CD4-positive, CD25-positive, alpha-beta regulatory T cell (primary cell): ENCODE results near the gene FBXO21. TPM values are rescaled to one million over a fixed set of nuclear protein-coding genes. Genes with fewer than 3 reads are reported as not detected.

Source experiments
- ATAC-seq, 2 donors: fragments of 150-1000 bp; cut with Tn5 transposase; one replicate each; pipeline ENCODE4 v1.10.0; 2021; ENCODE audit warnings: low read depth in 2 of 2, moderate number of reproducible peaks in 2 of 2, moderate library complexity in 1 of 2
- DNase-seq, 3 donors: peaks; one replicate each; pipeline versions ENCODE4 v3.0.0 to v3.0.0-alpha.2; 2012 to 2022; ENCODE audit warnings: mixed read lengths in 1 of 3
- H3K27ac ChIP-seq: one replicate; pipeline ENCODE4 v1.7.0; 2013; ENCODE audit warnings: mild to moderate bottlenecking, low read length; ENCODE audit not compliant: insufficient read depth, poor library complexity, severe bottlenecking
- H3K27me3 ChIP-seq: one replicate; pipeline ENCODE4 v1.7.0; 2013; ENCODE audit warnings: low read length; ENCODE audit not compliant: control insufficient read depth, insufficient read depth
- H3K36me3 ChIP-seq: one replicate; pipeline ENCODE4 v1.7.0; 2013; ENCODE audit warnings: mild to moderate bottlenecking, low read length, moderate library complexity; ENCODE audit not compliant: control insufficient read depth, insufficient read depth
- H3K4me1 ChIP-seq: 2 replicates; pipeline ENCODE4 v1.7.0; 2013; ENCODE audit warnings: mild to moderate bottlenecking, low read length; ENCODE audit not compliant: insufficient read depth, control insufficient read depth, poor library complexity, severe bottlenecking
- H3K4me3 ChIP-seq: one replicate; pipeline ENCODE4 v1.7.0; 2013; ENCODE audit warnings: low read depth, mild to moderate bottlenecking, low read length, moderate library complexity
- H3K9me3 ChIP-seq, 2 experiments: 1 replicate in 1 of 2; 2 replicates in 1 of 2; pipeline ENCODE4 v1.7.0; 2013; ENCODE audit warnings: low read length in 2 of 2, mild to moderate bottlenecking in 1 of 2, moderate library complexity in 1 of 2; ENCODE audit not compliant: control insufficient read depth in 2 of 2
- H3K27ac Mint-ChIP-seq, 3 donors: one replicate each; pipeline ENCODE4 v1.8.0; 2020 to 2022; ENCODE audit warnings: mild to moderate bottlenecking in 3 of 3, mixed read lengths in 3 of 3, moderate library complexity in 2 of 3
- H3K27me3 Mint-ChIP-seq: one replicate; pipeline ENCODE4 v1.8.0; 2022; ENCODE audit warnings: mild to moderate bottlenecking, mixed read lengths
- H3K36me3 Mint-ChIP-seq: one replicate; pipeline ENCODE4 v1.8.0; 2020; ENCODE audit warnings: mixed read lengths
- H3K4me1 Mint-ChIP-seq, 4 donors: one replicate each; pipeline ENCODE4 v1.8.0; 2020 to 2022; ENCODE audit warnings: mixed read lengths in 4 of 4, mild to moderate bottlenecking in 1 of 4
- H3K4me3 Mint-ChIP-seq, 4 donors: one replicate each; pipeline ENCODE4 v1.8.0; 2020 to 2022; ENCODE audit warnings: mild to moderate bottlenecking in 4 of 4, mixed read lengths in 4 of 4, moderate library complexity in 3 of 4
- H3K9me3 Mint-ChIP-seq, 7 donors: one replicate each; pipeline ENCODE4 v1.8.0; 2020 to 2022; ENCODE audit warnings: mixed read lengths in 7 of 7, mild to moderate bottlenecking in 3 of 7, moderate library complexity in 2 of 7
- polyA plus RNA-seq, 4 donors: library from polyadenylated mRNA; unstranded; fragments of 300-500 nt; fragmentation: Illumina TruSeq; gene quantifications; one replicate each; pipeline ENCODE4 v1.2.3, GENCODE V29; 2021
- total RNA-seq: library from RNA; stranded (reverse); gene quantifications from one replicate; pipeline ENCODE4 v1.2.3, GENCODE V29; 2022

FBXO21 gene
- total and polyA plus RNA-seq, 5 donors from 2014 or later, result 49.4 to 61.0 (median 52.2) TPM

GRCh38 chr12:117093431-117093830 lies 96.8 kb downstream of the FBXO21 start:
- H3K27ac Mint-ChIP-seq, result no peak overlapping the region
- Histone ChIP-seq H3K9me3 (peaks cover 0 to 8% of the 10 kb centered on the region in 2 experiments), H3K4me3 (no peak overlapping the region), H3K4me1 (peaks cover 6% of the 10 kb centered on the region), H3K27me3 (peaks cover 2% of the 10 kb centered on the region), H3K27ac (no peak overlapping the region), H3K36me3 (no peaks in the 10 kb centered on the region)
- H3K9me3 Mint-ChIP-seq, result peaks cover 0 to 13% (median 6%) of the 10 kb centered on the region in 7 donors
- DNase-seq (no peak), ATAC-seq (no peak)
- H3K36me3 Mint-ChIP-seq, result no peaks in the 10 kb centered on the region
- peaks cover 4 to 9% (median 5%) of the 10 kb centered on the region in 4 donors for H3K4me1 Mint-ChIP-seq
- H3K4me3 Mint-ChIP-seq, result no peak overlapping the region
- peaks cover 14% of the 10 kb centered on the region for H3K27me3 Mint-ChIP-seq

- Histone ChIP-seq H3K27ac (no peak overlapping the region), H3K27me3 (peaks cover 2% of the 10 kb centered on the region), H3K36me3 (no peaks in the 10 kb centered on the region), H3K9me3 (peaks cover 0 to 8% of the 10 kb centered on the region in 2 experiments), H3K4me1 (peaks cover under 1% of the 10 kb centered on the region), H3K4me3 (no peak overlapping the region)
- H3K27ac Mint-ChIP-seq, result no peak overlapping the region
- no peaks in the 10 kb centered on the region for H3K36me3 Mint-ChIP-seq
- H3K4me1 Mint-ChIP-seq, result peaks cover 2 to 6% (median 4%) of the 10 kb centered on the region in 4 donors
- no peak for ATAC-seq
- DNase-seq, result no peak
- no peak overlapping the region for H3K4me3 Mint-ChIP-seq
- H3K9me3 Mint-ChIP-seq, result peaks cover 0 to 13% (median 6%) of the 10 kb centered on the region in 7 donors
- peaks cover 11% of the 10 kb centered on the region for H3K27me3 Mint-ChIP-seq
Observed at GRCh38 chr12:117092886-117093285, 97.4 kb downstream of the FBXO21 start.

- Histone ChIP-seq H3K36me3 (no peaks in the 10 kb centered on the region), H3K27ac (no peak overlapping the region), H3K9me3 (peaks cover 0 to 8% of the 10 kb centered on the region in 2 experiments), H3K4me1 (no peaks in the 10 kb centered on the region), H3K4me3 (no peak overlapping the region), H3K27me3 (no peaks in the 10 kb centered on the region)
- peaks cover 0 to 6% (median 1%) of the 10 kb centered on the region in 4 donors for H3K4me1 Mint-ChIP-seq
- H3K27me3 Mint-ChIP-seq, result peaks cover 7% of the 10 kb centered on the region
- no peak for DNase-seq
- no peaks in the 10 kb centered on the region for H3K36me3 Mint-ChIP-seq
- peaks cover 0 to 13% (median 6%) of the 10 kb centered on the region in 7 donors for H3K9me3 Mint-ChIP-seq
- no peak overlapping the region for H3K27ac Mint-ChIP-seq
- no peak overlapping the region for H3K4me3 Mint-ChIP-seq
- ATAC-seq, result no peak
Observed at GRCh38 chr12:117092511-117092780, 97.8 kb downstream of the FBXO21 start.

Other genes with a start within 250 kb of the FBXO21 start
- 9.4 TPM for gene TESC, start 91.1 kb downstream of the FBXO21 start, total RNA-seq
- gene TESC, start 91.1 kb downstream of the FBXO21 start, polyA plus RNA-seq, result 10 to 100 TPM in 1 of 4 donors, 1 to 10 TPM in 3; 4.4 to 11.7 (median 6.7) TPM
- gene NOS1, start 171.2 kb upstream of the FBXO21 start, total RNA-seq, result not detected
- not detected for gene NOS1, start 171.2 kb upstream of the FBXO21 start, polyA plus RNA-seq